CD4-positive, alpha-beta memory T cell (primary cell): ENCODE measurements around the gene UGT1A4. TPM values are rescaled to one million over a fixed set of nuclear protein-coding genes. Genes with fewer than 3 reads are reported as not detected.

Source experiments
- CTCF ChIA-PET: fragments of 350-600 bp; sonication (Branson Sonifier 250); formaldehyde crosslinking; loops from one replicate; lab custom pipeline; 2021; ENCODE audit warnings: inconsistent platforms; ENCODE audit not compliant: partially characterized antibody; lab: Charles Lee
- POLR2A ChIA-PET: fragments of 350-600 bp; sonication (Branson Sonifier 250); formaldehyde crosslinking; loops from one replicate; lab custom pipeline; 2021; ENCODE audit not compliant: partially characterized antibody; lab: Charles Lee
- DNase-seq, 5 donors: peaks; one replicate each; pipeline versions ENCODE4 v3.0.0 to v3.0.0-alpha.2; 2020 to 2022; ENCODE audit warnings: mixed read lengths in 1 of 5
- H3K27ac ChIP-seq: one replicate; pipeline ENCODE4 v1.7.0; 2013; ENCODE audit warnings: low read depth, low read length
- H3K27me3 ChIP-seq: 2 replicates; pipeline ENCODE4 v1.7.0; 2013; ENCODE audit warnings: mild to moderate bottlenecking, low read length, moderate library complexity; ENCODE audit not compliant: insufficient read depth
- H3K36me3 ChIP-seq: 2 replicates; pipeline ENCODE4 v1.7.0; 2013; ENCODE audit warnings: mild to moderate bottlenecking, low read length, moderate library complexity; ENCODE audit not compliant: insufficient read depth
- H3K4me1 ChIP-seq: 2 replicates; pipeline ENCODE4 v1.7.0; 2013; ENCODE audit warnings: mild to moderate bottlenecking, low read length, moderate library complexity; ENCODE audit not compliant: insufficient read depth
- H3K4me3 ChIP-seq, 2 donors: one replicate each; pipeline ENCODE4 v1.7.0; 2013; ENCODE audit warnings: low read length in 2 of 2, mild to moderate bottlenecking in 1 of 2
- H3K9me3 ChIP-seq, 2 donors: one replicate each; pipeline ENCODE4 v1.7.0; 2013; ENCODE audit warnings: low read length in 2 of 2, control low read depth in 1 of 2; ENCODE audit not compliant: control insufficient read depth in 1 of 2
- H3K27ac Mint-ChIP-seq, 7 donors: one replicate each; pipeline ENCODE4 v1.8.0; 2020 to 2021; ENCODE audit warnings: mixed read lengths in 7 of 7, mild to moderate bottlenecking in 6 of 7, inconsistent platforms in 3 of 7, moderate library complexity in 3 of 7
- H3K27me3 Mint-ChIP-seq, 2 donors: one replicate each; pipeline ENCODE4 v1.8.0; 2020 to 2021; ENCODE audit warnings: mixed read lengths in 2 of 2
- H3K36me3 Mint-ChIP-seq, 2 donors: one replicate each; pipeline ENCODE4 v1.8.0; 2020 to 2021; ENCODE audit warnings: mixed read lengths in 2 of 2, inconsistent platforms in 1 of 2, mild to moderate bottlenecking in 1 of 2
- H3K4me1 Mint-ChIP-seq, 4 donors: one replicate each; pipeline ENCODE4 v1.8.0; 2020 to 2021; ENCODE audit warnings: mixed read lengths in 4 of 4, mild to moderate bottlenecking in 1 of 4
- H3K4me3 Mint-ChIP-seq, 8 donors: one replicate each; pipeline ENCODE4 v1.8.0; 2020 to 2021; ENCODE audit warnings: mixed read lengths in 8 of 8, mild to moderate bottlenecking in 7 of 8, moderate library complexity in 6 of 8, inconsistent platforms in 3 of 8
- H3K9me3 Mint-ChIP-seq, 8 donors: one replicate each; pipeline ENCODE4 v1.8.0; 2020 to 2021; ENCODE audit warnings: mixed read lengths in 8 of 8, mild to moderate bottlenecking in 5 of 8, inconsistent platforms in 3 of 8, moderate library complexity in 1 of 8
- intact Hi-C: fragments of 100-400 bp; cut with micrococcal nuclease; formaldehyde crosslinking; loops from one replicate; pipeline ENCODE4 v1.15.1; 2023
- polyA plus RNA-seq, 2 donors: library from polyadenylated mRNA; unstranded; fragments of 300-500 nt; fragmentation: Illumina TruSeq; gene quantifications; one replicate each; pipeline ENCODE4 v1.2.3, GENCODE V29; 2021
- total RNA-seq, 2 experiments: library from RNA; stranded (reverse); gene quantifications; one replicate each; pipeline ENCODE4 v1.2.3, GENCODE V29; 2021

UGT1A4 gene
- total and polyA plus RNA-seq, 4 experiments from 2014 or later = not detected

DNA sequence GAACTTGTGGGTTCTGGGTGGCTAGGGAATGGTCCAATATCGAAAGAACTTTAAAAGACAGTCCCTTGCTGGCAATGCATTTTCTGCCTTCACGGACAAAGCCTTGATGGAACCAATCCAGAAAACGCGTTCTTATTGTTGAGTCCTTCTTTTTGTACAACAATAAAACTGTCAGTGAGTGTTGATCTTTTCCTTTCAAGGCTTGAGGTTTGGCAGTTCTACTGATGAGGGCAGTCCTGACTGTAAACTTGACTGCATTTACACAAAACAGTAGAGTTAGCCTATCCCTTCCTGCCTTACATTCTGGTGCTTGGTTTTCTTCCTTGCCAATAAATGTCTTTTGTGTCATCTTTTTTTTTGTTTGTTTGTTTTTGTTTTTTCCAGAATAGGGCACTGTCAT lies 39.3 kb upstream of the UGT1A4 start:
- POLR2A ChIA-PET = no interaction called here
- CTCF ChIA-PET = no interaction called here
- intact Hi-C loops = no loop called here

DNA sequence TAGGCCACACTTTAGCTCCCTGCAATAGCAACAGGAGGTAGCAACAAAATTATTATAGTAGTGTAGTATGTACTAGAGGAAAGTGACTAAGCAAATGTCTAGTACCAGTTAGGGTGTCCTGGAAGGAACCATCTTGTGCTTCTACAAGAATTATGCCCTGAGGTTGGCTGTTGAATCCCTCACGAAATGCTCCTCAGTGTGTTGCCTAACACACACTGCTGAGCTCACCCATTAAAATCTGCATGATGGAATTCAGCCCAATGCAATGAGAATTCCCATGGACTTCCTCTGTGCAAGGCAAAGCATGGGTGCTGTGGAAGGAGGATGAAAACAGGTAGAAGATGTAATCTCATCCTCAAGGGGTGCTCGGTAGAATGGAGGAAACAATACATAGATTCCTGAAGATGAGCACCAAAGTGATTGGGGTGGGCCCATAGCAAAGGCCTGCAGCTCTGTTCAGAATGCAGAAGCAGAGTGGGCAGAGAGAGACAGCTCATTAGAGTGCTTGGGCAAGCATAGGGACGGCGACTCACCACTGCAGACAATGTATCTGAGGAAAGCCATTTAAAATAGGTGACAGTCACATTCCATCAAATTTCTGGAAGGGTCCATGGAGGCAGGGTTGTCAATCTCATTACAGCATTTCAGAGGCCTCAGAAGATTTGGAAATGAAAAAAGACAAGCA lies 38.0 kb upstream of the UGT1A4 start:
- peaks cover 15 to 17% of the 10 kb centered on the region in 2 donors for H3K27me3 Mint-ChIP-seq
- no peak overlapping the region for H3K27ac Mint-ChIP-seq
- no peaks in the 10 kb centered on the region for H3K4me1 ChIP-seq
- POLR2A ChIA-PET = no interaction called here
- no peaks in the 10 kb centered on the region for H3K9me3 ChIP-seq
- no peak overlapping the region for H3K4me3 ChIP-seq
- H3K4me3 Mint-ChIP-seq = no peak overlapping the region
- intact Hi-C loops = no loop called here
- CTCF ChIA-PET = no interaction called here
- H3K36me3 ChIP-seq = no peaks in the 10 kb centered on the region
- no peaks in the 10 kb centered on the region for H3K36me3 Mint-ChIP-seq
- DNase-seq = no peak
- H3K9me3 Mint-ChIP-seq = no peaks in the 10 kb centered on the region
- no peak overlapping the region for H3K27ac ChIP-seq
- no peaks in the 10 kb centered on the region for H3K27me3 ChIP-seq
- H3K4me1 Mint-ChIP-seq = no peaks in the 10 kb centered on the region

More for the DNA sequence above, 39.3 kb upstream of the UGT1A4 start:
- Histone ChIP-seq H3K27ac (no peak overlapping the region), H3K9me3 (no peaks in the 10 kb centered on the region), H3K4me3 (no peak overlapping the region), H3K27me3 (no peaks in the 10 kb centered on the region), H3K36me3 (no peaks in the 10 kb centered on the region), H3K4me1 (no peaks in the 10 kb centered on the region)
- Mint-ChIP-seq H3K27me3 (peaks cover 15 to 18% of the 10 kb centered on the region in 2 donors), H3K4me1 (no peaks in the 10 kb centered on the region), H3K27ac (no peak overlapping the region), H3K36me3 (no peaks in the 10 kb centered on the region), H3K9me3 (no peaks in the 10 kb centered on the region), H3K4me3 (no peak overlapping the region)
- DNase-seq = no peak

DNA sequence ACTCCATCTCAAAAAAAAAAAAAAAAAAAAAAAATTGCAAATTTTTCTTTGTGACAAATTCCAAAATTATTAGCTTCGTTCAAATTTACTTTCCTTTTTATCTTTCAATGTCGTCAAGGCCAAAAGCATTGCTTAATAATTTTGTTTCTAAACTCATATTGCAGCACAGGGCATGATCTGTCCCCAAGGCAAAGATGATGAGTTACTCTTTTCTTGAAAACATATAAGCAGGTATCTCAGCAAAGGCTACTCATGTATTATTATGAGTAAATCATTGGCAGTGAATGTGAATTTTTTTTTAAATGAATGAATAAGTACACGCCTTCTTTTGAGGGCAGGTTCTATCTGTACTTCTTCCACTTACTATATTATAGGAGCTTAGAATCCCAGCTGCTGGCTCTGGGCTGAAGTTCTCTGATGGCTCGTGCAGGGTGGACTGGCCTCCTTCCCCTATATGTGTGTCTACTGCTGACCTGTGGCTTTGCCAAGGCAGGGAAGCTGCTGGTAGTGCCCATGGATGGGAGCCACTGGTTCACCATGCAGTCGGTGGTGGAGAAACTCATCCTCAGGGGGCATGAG lies 36.9 kb upstream of the UGT1A4 start, which contains the start of gene UGT1A7:
Gene UGT1A7, plus strand, starts transcription at position 381 of the 579 bp plus-strand sequence. Its CDS starts 37 bp downstream, at position 418.
- Mint-ChIP-seq H3K27me3 (peaks cover 13 to 18% of the 10 kb centered on the region in 2 donors), H3K27ac (no peak within 1 kb of the TSS), H3K36me3 (no peaks in the 10 kb centered on the region), H3K4me1 (no peaks in the 10 kb centered on the region), H3K4me3 (no peak within 1 kb of the TSS), H3K9me3 (no peaks in the 10 kb centered on the region)
- Histone ChIP-seq H3K27me3 (no peaks in the 10 kb centered on the region), H3K9me3 (no peaks in the 10 kb centered on the region), H3K4me3 (no peak within 1 kb of the TSS), H3K27ac (no peak within 1 kb of the TSS), H3K4me1 (no peaks in the 10 kb centered on the region), H3K36me3 (no peaks in the 10 kb centered on the region)
- DNase-seq = no peak
- ChIA-PET CTCF (no interaction called here), POLR2A (no interaction called here)
- intact Hi-C loops = no loop called here

DNA sequence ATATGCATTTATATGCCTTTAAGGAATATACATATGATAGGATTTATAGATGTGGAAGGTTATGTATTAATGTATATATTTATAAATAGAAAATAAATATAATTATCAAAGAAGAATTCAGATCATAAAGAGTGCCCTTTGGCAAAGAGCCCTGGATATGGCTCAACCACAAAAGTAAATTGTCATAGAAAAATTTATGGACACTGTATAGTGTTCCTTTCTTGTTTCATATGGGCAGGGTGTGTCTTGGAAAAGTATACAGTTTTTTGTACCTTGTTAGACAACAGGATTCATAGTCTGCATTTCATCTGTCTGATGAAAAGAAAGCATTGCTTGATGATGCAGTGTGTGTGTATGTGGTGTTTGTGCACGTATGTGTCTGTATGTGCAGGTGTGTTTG lies 33.9 kb upstream of the UGT1A4 start:
- Mint-ChIP-seq H3K4me1 (no peaks in the 10 kb centered on the region), H3K36me3 (no peaks in the 10 kb centered on the region), H3K4me3 (no peak overlapping the region), H3K9me3 (peaks cover 0 to 1% (median 0%) of the 10 kb centered on the region in 8 donors), H3K27me3 (peaks cover 12 to 20% of the 10 kb centered on the region in 2 donors), H3K27ac (no peak overlapping the region)
- Histone ChIP-seq H3K4me3 (no peak overlapping the region), H3K36me3 (no peaks in the 10 kb centered on the region), H3K27me3 (no peaks in the 10 kb centered on the region), H3K27ac (no peak overlapping the region), H3K4me1 (no peaks in the 10 kb centered on the region), H3K9me3 (no peaks in the 10 kb centered on the region)
- no peak for DNase-seq
- ChIA-PET CTCF (no interaction called here), POLR2A (no interaction called here)
- intact Hi-C loops = no loop called here

DNA sequence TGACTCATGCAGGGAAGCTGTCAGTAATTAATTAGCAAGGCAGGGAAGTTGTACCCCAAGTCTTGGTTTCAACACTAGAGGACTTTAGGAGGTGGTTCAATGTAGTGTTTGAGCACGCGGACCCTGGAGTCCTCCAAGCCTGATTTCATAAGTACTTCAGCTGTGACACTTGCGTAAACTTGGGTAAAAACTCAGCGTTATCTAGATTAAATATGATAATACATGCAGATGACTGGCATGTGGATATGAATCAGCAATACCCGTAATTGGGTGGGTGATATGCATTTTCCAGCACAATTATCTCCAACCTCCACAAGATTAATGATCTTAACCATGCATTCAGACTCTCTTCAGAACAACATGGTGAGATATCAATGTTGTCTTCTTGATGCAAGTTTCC lies 31.6 kb upstream of the UGT1A4 start:
- Mint-ChIP-seq H3K9me3 (peaks cover 0 to 1% (median 0%) of the 10 kb centered on the region in 8 donors), H3K36me3 (no peaks in the 10 kb centered on the region), H3K4me1 (no peaks in the 10 kb centered on the region), H3K4me3 (no peak overlapping the region), H3K27ac (no peak overlapping the region), H3K27me3 (peaks cover 10 to 19% of the 10 kb centered on the region in 2 donors)
- no peak overlapping the region for H3K27ac ChIP-seq
- no peaks in the 10 kb centered on the region for H3K4me1 ChIP-seq
- no peaks in the 10 kb centered on the region for H3K36me3 ChIP-seq
- ChIA-PET CTCF (no interaction called here), POLR2A (no interaction called here)
- no peak for DNase-seq
- H3K27me3 ChIP-seq = no peaks in the 10 kb centered on the region
- intact Hi-C loops = no loop called here
- no peaks in the 10 kb centered on the region for H3K9me3 ChIP-seq
- H3K4me3 ChIP-seq = no peak overlapping the region

- Histone ChIP-seq H3K4me1 (no peaks in the 10 kb centered on the region), H3K27me3 (no peaks in the 10 kb centered on the region), H3K4me3 (no peak overlapping the region), H3K9me3 (no peaks in the 10 kb centered on the region), H3K27ac (no peak overlapping the region), H3K36me3 (no peaks in the 10 kb centered on the region)
- Mint-ChIP-seq H3K4me3 (no peak overlapping the region), H3K36me3 (no peaks in the 10 kb centered on the region), H3K27ac (no peak overlapping the region), H3K4me1 (no peaks in the 10 kb centered on the region), H3K9me3 (peaks cover 0 to 1% (median 0%) of the 10 kb centered on the region in 8 donors), H3K27me3 (peaks cover 10 to 25% of the 10 kb centered on the region in 2 donors)
- no peak for DNase-seq
- intact Hi-C loops = no loop called here
- CTCF ChIA-PET = no interaction called here
- POLR2A ChIA-PET = no interaction called here
Measured at GRCh38 chr2:233688341-233688740, 30.2 kb upstream of the UGT1A4 start.

GRCh38 chr2:233689031-233689430 lies 29.5 kb upstream of the UGT1A4 start:
- Histone ChIP-seq H3K36me3 (no peaks in the 10 kb centered on the region), H3K9me3 (no peaks in the 10 kb centered on the region), H3K4me1 (no peaks in the 10 kb centered on the region), H3K4me3 (no peak overlapping the region), H3K27me3 (no peaks in the 10 kb centered on the region), H3K27ac (no peak overlapping the region)
- no peak for DNase-seq
- intact Hi-C loops = no loop called here
- H3K36me3 Mint-ChIP-seq = no peaks in the 10 kb centered on the region
- peaks cover 10 to 27% of the 10 kb centered on the region in 2 donors for H3K27me3 Mint-ChIP-seq
- H3K9me3 Mint-ChIP-seq = peaks cover 0 to 1% (median 0%) of the 10 kb centered on the region in 8 donors
- H3K4me3 Mint-ChIP-seq = no peak overlapping the region
- POLR2A ChIA-PET = no interaction called here
- no peak overlapping the region for H3K27ac Mint-ChIP-seq
- CTCF ChIA-PET = no interaction called here
- H3K4me1 Mint-ChIP-seq = no peaks in the 10 kb centered on the region
